OCI-LY7 (cell line): ENCODE data around the gene SCAMP5. TPM values are rescaled to one million over a fixed set of nuclear protein-coding genes. Genes with fewer than 3 reads are reported as not detected.
A peak's percentile ranks its signal among the peaks of the same experiment; 100 is the strongest.

Source experiments
- BruUV-seq: library from RNA; stranded (reverse); fragments of 400-500 nt; replicated peaks from 2 replicates; lab custom pipeline; 2021; lab: Mats Ljungman, UMichigan
- CTCF ChIA-PET: fragments of 300-600 bp; sonication (Branson Sonifier 250); formaldehyde crosslinking; loops from one replicate; lab custom pipeline; 2022; ENCODE audit warnings: antibody characterized with exemption; ENCODE audit not compliant: unreplicated experiment; lab: Charles Lee
- POLR2A ChIA-PET: fragments of 300-600 bp; sonication (Branson Sonifier 250); formaldehyde crosslinking; loops from one replicate; lab custom pipeline; 2022; ENCODE audit warnings: antibody characterized with exemption; lab: Charles Lee
- DNase-seq: peaks from one replicate; pipeline ENCODE4 v3.0.0-alpha.2; 2015; ENCODE audit warnings: low spot score
- H2AFZ ChIP-seq: fragments of 200-600 bp; sonication (generic), shearing (Covaris generic); 2 replicates; pipeline ENCODE4 v1.6.1; 2014; ENCODE audit warnings: mild to moderate bottlenecking, antibody characterized with exemption, low read length, moderate library complexity
- H3K27ac ChIP-seq: fragments of 200-600 bp; sonication (generic); 2 replicates; pipeline ENCODE4 v1.5.1; 2014; ENCODE audit warnings: mixed run types, low read depth, mild to moderate bottlenecking, moderate library complexity, low read length, inconsistent platforms; ENCODE audit not compliant: poor library complexity, severe bottlenecking
- H3K36me3 ChIP-seq: fragments of 200-600 bp; sonication (generic); 2 replicates; pipeline ENCODE4 v1.6.1; 2014; ENCODE audit warnings: mild to moderate bottlenecking, antibody characterized with exemption, low read length, moderate library complexity, mixed read lengths; ENCODE audit not compliant: insufficient read depth
- H3K4me1 ChIP-seq: fragments of 200-600 bp; sonication (generic); 2 replicates; pipeline ENCODE4 v1.5.1; 2014; ENCODE audit warnings: mild to moderate bottlenecking, low read length; ENCODE audit not compliant: insufficient read depth, poor library complexity, severe bottlenecking
- H3K4me2 ChIP-seq: fragments of 200-600 bp; sonication (generic); 2 replicates; pipeline ENCODE4 v1.6.1; 2014; ENCODE audit warnings: mild to moderate bottlenecking, low read length
- H3K4me3 ChIP-seq: fragments of 200-600 bp; sonication (generic); 2 replicates; pipeline ENCODE4 v1.5.1; 2014; ENCODE audit warnings: mild to moderate bottlenecking, low read depth, low read length; ENCODE audit not compliant: poor library complexity, severe bottlenecking
- H3K79me2 ChIP-seq: fragments of 200-600 bp; sonication (generic); 2 replicates; pipeline ENCODE4 v1.6.1; 2016; ENCODE audit warnings: low read depth, mild to moderate bottlenecking, low read length, moderate library complexity, mixed read lengths; ENCODE audit not compliant: insufficient read depth
- H3K9me2 ChIP-seq: fragments of 200-600 bp; sonication (generic); 2 replicates; pipeline ENCODE4 v1.6.1; 2016; ENCODE audit warnings: mild to moderate bottlenecking, low read length, mixed read lengths; ENCODE audit not compliant: insufficient read depth
- H3K9me3 ChIP-seq: fragments of 200-600 bp; sonication (generic); 2 replicates; pipeline ENCODE4 v1.6.1; 2014; ENCODE audit warnings: mild to moderate bottlenecking, mixed run types, low read length, mixed read lengths
- H4K20me1 ChIP-seq: fragments of 200-600 bp; sonication (generic); 2 replicates; pipeline ENCODE4 v1.6.1; 2014; ENCODE audit warnings: mild to moderate bottlenecking, antibody characterized with exemption, low read length, moderate library complexity, mixed read lengths; ENCODE audit not compliant: insufficient read depth
- CTCF ChIP-seq: fragments of 200-600 bp; sonication (generic); conservative IDR thresholded peaks from 2 replicates; pipeline ENCODE4 v1.5.1; 2014; ENCODE audit warnings: mild to moderate bottlenecking, antibody characterized with exemption, low read length, moderate library complexity, mixed read lengths
- EZH2phosphoT487 ChIP-seq: fragments of 200-600 bp; sonication (generic); IDR thresholded peaks from 2 replicates; pipeline ENCODE4 v1.6.1; 2018; ENCODE audit warnings: low read depth, borderline replicate concordance, mild to moderate bottlenecking, mixed run types, antibody characterized with exemption, low read length, moderate library complexity, mixed read lengths
- intact Hi-C: fragments of 100-400 bp; cut with micrococcal nuclease; formaldehyde crosslinking; loops from one replicate; pipeline ENCODE4 v1.10.0; 2022; ENCODE audit not compliant: unreplicated experiment
- total RNA-seq, 2 experiments: library from RNA; depleted of rRNA in 1 of 2; stranded (reverse); fragments of >200 nt in 1 of 2; shearing (Covaris generic) in 1 of 2; gene quantifications; 2 replicates each; pipeline ENCODE4 v1.2.3, GENCODE V29; 2014 to 2022

Gene SCAMP5
- total RNA-seq, 2 experiments from 2014 or later, result 29.4 to 43.7 TPM

GRCh38 chr15:75031848-75032247 is 36.5 kb downstream of the SCAMP5 start:
- ChIA-PET CTCF (interaction anchor here (1.3 kb wide), 1 partner anchor 172 kb away, joined by 3 read pairs; no protein-coding TSS in a partner anchor), POLR2A (interaction anchor here (0.8 kb wide), 1 partner anchor 188 kb away, joined by 3 read pairs; no protein-coding TSS in a partner anchor)
- H3K9me3 ChIP-seq, result no peaks in the 10 kb centered on the region
- TF ChIP-seq CTCF (no peak), EZH2phosphoT487 (no peak)
- H3K9me2 ChIP-seq, result no peaks in the 10 kb centered on the region
- H3K79me2 ChIP-seq, result peaks cover 8% of the 10 kb centered on the region; the same call in 1 of the 2 replicates
- H4K20me1 ChIP-seq, result no peaks in the 10 kb centered on the region
- no TSS peak for BruUV-seq
- no peak overlapping the region for H3K4me3 ChIP-seq
- no peak overlapping the region for H3K27ac ChIP-seq
- no peak for DNase-seq
- H3K4me2 ChIP-seq, result no peak overlapping the region
- peaks cover 73% of the 10 kb centered on the region for H3K36me3 ChIP-seq
- intact Hi-C loops, result no loop called here
- peaks cover 57% of the 10 kb centered on the region for H3K4me1 ChIP-seq
- no peak overlapping the region for H2AFZ ChIP-seq

GRCh38 chr15:75032395-75032794 is 37.0 kb downstream of the SCAMP5 start:
- Histone ChIP-seq H3K4me3 (no peak overlapping the region), H3K9me2 (no peaks in the 10 kb centered on the region), H2AFZ (no peak overlapping the region), H3K9me3 (no peaks in the 10 kb centered on the region), H3K4me2 (no peak overlapping the region), H3K79me2 (peaks cover 8% of the 10 kb centered on the region; the same call in 1 of the 2 replicates), H3K36me3 (peaks cover 78% of the 10 kb centered on the region), H3K4me1 (peaks cover 52% of the 10 kb centered on the region), H4K20me1 (no peaks in the 10 kb centered on the region), H3K27ac (no peak overlapping the region)
- intact Hi-C loops, result no loop called here
- TF ChIP-seq EZH2phosphoT487, result no peak
- no peak for TF ChIP-seq CTCF
- CTCF ChIA-PET, result no interaction called here
- no peak for DNase-seq
- TSS peak; percentile 30 for BruUV-seq
- POLR2A ChIA-PET, result no interaction called here

GRCh38 chr15:75033809-75034208 is 38.4 kb downstream of the SCAMP5 start:
- H2AFZ ChIP-seq, result no peak overlapping the region
- no peaks in the 10 kb centered on the region for H4K20me1 ChIP-seq
- ChIA-PET CTCF (interaction anchor here (0.6 to 1.3 kb wide), 3 partner anchors 10 to 334 kb away, joined by 3 to 6 read pairs (median 3); partner anchors contain the start of gene MAN2C1), POLR2A (interaction anchor here (0.9 to 1.6 kb wide), 3 partner anchors 8 to 20 kb away, joined by 3 to 8 read pairs (median 5); no protein-coding TSS in a partner anchor)
- no TSS peak for BruUV-seq
- H3K36me3 ChIP-seq, result peaks cover 75% of the 10 kb centered on the region
- H3K9me2 ChIP-seq, result no peaks in the 10 kb centered on the region
- TF ChIP-seq EZH2phosphoT487 (no peak), CTCF (peak; percentile 50)
- no peak overlapping the region for H3K27ac ChIP-seq
- peaks cover 38% of the 10 kb centered on the region for H3K4me1 ChIP-seq
- H3K9me3 ChIP-seq, result no peaks in the 10 kb centered on the region
- DNase-seq, result peak; percentile 31
- H3K79me2 ChIP-seq, result peaks cover 7% of the 10 kb centered on the region; the same call in 1 of the 2 replicates
- intact Hi-C loops, result no loop called here
- no peak overlapping the region for H3K4me3 ChIP-seq
- no peak overlapping the region for H3K4me2 ChIP-seq
